ENCODE measurements around the gene MAGI2.

The MAGI2 gene

DNA sequence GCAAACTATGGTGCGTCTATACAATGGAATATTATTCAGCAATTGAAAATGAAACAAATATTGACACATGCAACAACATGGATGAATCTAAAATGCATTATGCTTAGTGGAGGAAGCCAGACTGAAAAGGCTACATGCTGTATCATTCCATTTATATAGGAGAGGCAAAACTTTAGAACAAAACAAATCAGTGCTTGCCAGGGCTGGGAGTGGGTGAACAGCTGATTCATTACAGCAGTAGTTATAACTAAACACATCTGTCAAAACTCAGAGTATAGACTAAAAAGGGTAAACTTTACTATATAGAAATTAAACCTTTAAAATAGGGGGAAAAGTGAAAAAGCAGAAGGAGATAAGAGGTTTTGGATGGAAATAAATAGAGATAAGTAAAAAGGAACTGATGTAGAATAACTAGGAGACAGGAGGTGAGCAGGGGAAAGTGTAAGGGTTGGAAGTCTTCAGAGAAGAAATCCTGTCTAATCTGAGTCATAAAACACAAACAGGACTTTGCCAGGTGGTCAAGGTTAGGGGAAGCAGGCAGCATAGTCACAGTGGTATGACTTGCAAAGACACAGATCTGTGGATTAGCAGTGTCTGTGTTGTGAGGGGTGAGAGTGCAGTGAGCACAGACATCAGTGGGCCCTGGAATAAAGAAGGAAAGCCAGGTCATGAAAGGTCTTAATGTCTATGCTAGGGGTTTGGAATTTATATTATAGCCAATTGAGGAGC lies 1305.1 kb downstream of the MAGI2 start:
- Histone ChIP-seq H3K9me2 (replicated peaks; ENCODE audit: control insufficient read depth, low read length) (no peaks in the 10 kb centered on the region; the same call in 1 of the 2 replicates), H3K4me2 (ENCODE audit: low read length) (no peak overlapping the region), H3K4me1 (ENCODE audit: control insufficient read depth, low read length) (peaks cover 5% of the 10 kb centered on the region; the same call in 1 of the 2 replicates), H3K27ac (ENCODE audit: low read depth, low read length) (no peak overlapping the region), H4K20me1 (ENCODE audit: control insufficient read depth, insufficient read depth, low read depth, low read length) (no peaks in the 10 kb centered on the region), H3F3A (ENCODE audit: control insufficient read depth, insufficient read depth) (no peaks in the 10 kb centered on the region), H3K9me3 (ENCODE audit: control insufficient read depth, insufficient read depth, low read length) (no peaks in the 10 kb centered on the region), H3K4me3 (ENCODE audit: low read length) (no peak overlapping the region), H3K79me2 (ENCODE audit: control insufficient read depth, low read length) (no peaks in the 10 kb centered on the region), H3K27me3 (ENCODE audit: control insufficient read depth, low read length) (0 out of 2 replicates have a peak, but pooled peaks cover 3% of the 10 kb centered on the region), H3K36me3 (ENCODE audit: control insufficient read depth, low read length) (no peaks in the 10 kb centered on the region)
- TF ChIP-seq, protein P1, sequence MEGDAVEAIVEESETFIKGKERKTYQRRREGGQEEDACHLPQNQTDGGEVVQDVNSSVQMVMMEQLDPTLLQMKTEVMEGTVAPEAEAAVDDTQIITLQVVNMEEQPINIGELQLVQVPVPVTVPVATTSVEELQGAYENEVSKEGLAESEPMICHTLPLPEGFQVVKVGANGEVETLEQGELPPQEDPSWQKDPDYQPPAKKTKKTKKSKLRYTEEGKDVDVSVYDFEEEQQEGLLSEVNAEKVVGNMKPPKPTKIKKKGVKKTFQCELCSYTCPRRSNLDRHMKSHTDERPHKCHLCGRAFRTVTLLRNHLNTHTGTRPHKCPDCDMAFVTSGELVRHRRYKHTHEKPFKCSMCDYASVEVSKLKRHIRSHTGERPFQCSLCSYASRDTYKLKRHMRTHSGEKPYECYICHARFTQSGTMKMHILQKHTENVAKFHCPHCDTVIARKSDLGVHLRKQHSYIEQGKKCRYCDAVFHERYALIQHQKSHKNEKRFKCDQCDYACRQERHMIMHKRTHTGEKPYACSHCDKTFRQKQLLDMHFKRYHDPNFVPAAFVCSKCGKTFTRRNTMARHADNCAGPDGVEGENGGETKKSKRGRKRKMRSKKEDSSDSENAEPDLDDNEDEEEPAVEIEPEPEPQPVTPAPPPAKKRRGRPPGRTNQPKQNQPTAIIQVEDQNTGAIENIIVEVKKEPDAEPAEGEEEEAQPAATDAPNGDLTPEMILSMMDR (IDR thresholded peaks at IDR 0.05; ENCODE audit: low read depth, low read length, poor library complexity, severe bottlenecking): no peak
- no peak for TF ChIP-seq EZH2phosphoT487 (IDR thresholded peaks at IDR 0.05; ENCODE audit: borderline replicate concordance, low read length)

DNA sequence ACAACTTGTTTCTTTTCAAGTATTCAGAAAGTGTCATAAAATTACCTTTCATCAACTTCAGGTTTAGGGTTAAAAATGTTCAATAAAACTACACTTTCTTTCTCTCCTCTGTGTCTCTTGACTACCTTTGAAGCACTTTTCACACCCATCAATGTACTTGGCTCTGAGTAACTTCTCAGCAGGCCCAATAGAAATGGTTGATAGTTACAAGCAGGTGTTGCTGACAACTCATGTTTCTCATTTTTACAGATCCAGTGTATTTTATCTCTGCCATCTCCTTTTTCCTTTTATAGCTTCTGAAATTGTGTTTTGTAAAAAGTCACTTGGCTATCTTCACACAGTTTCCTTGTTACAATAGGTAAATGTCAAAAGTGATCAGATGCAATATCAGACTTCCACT lies 1306.9 kb downstream of the MAGI2 start:
- H3K9me3 ChIP-seq (ENCODE audit: control insufficient read depth, insufficient read depth, low read length): no peaks in the 10 kb centered on the region
- H3K9me2 ChIP-seq (replicated peaks; ENCODE audit: control insufficient read depth, low read length): no peaks in the 10 kb centered on the region
- no peak overlapping the region for H3K4me2 ChIP-seq (ENCODE audit: low read length)
- H3K36me3 ChIP-seq (ENCODE audit: control insufficient read depth, low read length): no peaks in the 10 kb centered on the region
- H3K27me3 ChIP-seq (ENCODE audit: control insufficient read depth, low read length): 0 out of 2 replicates have a peak, but pooled peaks cover 3% of the 10 kb centered on the region
- H4K20me1 ChIP-seq (ENCODE audit: control insufficient read depth, insufficient read depth, low read depth, low read length): no peaks in the 10 kb centered on the region
- H3F3A ChIP-seq (ENCODE audit: control insufficient read depth, insufficient read depth): no peaks in the 10 kb centered on the region
- peaks cover 5% of the 10 kb centered on the region; the same call in 1 of the 2 replicates for H3K4me1 ChIP-seq (ENCODE audit: control insufficient read depth, low read length)
- no peak for TF ChIP-seq EZH2phosphoT487 (IDR thresholded peaks at IDR 0.05; ENCODE audit: borderline replicate concordance, low read length)
- TF ChIP-seq, protein P1 (IDR thresholded peaks at IDR 0.05; ENCODE audit: low read depth, low read length, poor library complexity, severe bottlenecking): no peak
- H3K4me3 ChIP-seq (ENCODE audit: low read length): no peak overlapping the region
- no peaks in the 10 kb centered on the region for H3K79me2 ChIP-seq (ENCODE audit: control insufficient read depth, low read length)
- H3K27ac ChIP-seq (ENCODE audit: low read depth, low read length): no peak overlapping the region

DNA sequence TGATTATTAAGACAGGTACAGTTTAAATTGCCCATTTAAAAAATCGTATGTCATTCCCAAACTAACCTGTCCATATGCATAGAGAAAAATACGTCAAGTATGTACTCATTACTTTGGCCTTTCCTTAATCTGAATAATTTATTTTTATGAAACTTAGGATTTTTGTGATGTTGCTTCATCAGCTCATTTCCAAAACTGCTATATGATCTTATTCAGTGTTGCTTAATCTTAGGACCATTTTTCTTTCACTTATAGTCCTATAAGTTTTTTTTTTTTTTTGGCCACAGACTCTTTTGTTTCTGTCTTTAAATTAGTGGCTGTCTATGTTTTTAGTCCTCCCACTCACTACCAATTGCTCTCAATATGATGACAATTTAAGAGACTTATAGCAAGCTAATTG lies 1309.8 kb downstream of the MAGI2 start:
- no peak overlapping the region for H3K4me2 ChIP-seq (ENCODE audit: low read length)
- H3K9me3 ChIP-seq (ENCODE audit: control insufficient read depth, insufficient read depth, low read length): no peaks in the 10 kb centered on the region
- no peak overlapping the region for H3K4me3 ChIP-seq (ENCODE audit: low read length)
- TF ChIP-seq, protein P1 (IDR thresholded peaks at IDR 0.05; ENCODE audit: low read depth, low read length, poor library complexity, severe bottlenecking): no peak
- no peak for TF ChIP-seq EZH2phosphoT487 (IDR thresholded peaks at IDR 0.05; ENCODE audit: borderline replicate concordance, low read length)
- H3K79me2 ChIP-seq (ENCODE audit: control insufficient read depth, low read length): no peaks in the 10 kb centered on the region
- no peak overlapping the region for H3K27ac ChIP-seq (ENCODE audit: low read depth, low read length)
- no peaks in the 10 kb centered on the region for H3K36me3 ChIP-seq (ENCODE audit: control insufficient read depth, low read length)
- no peaks in the 10 kb centered on the region for H4K20me1 ChIP-seq (ENCODE audit: control insufficient read depth, insufficient read depth, low read depth, low read length)
- H3K9me2 ChIP-seq (replicated peaks; ENCODE audit: control insufficient read depth, low read length): no peaks in the 10 kb centered on the region
- peaks cover 5% of the 10 kb centered on the region; the same call in 1 of the 2 replicates for H3K4me1 ChIP-seq (ENCODE audit: control insufficient read depth, low read length)
- H3F3A ChIP-seq (ENCODE audit: control insufficient read depth, insufficient read depth): no peaks in the 10 kb centered on the region
- H3K27me3 ChIP-seq (ENCODE audit: control insufficient read depth, low read length): 0 out of 2 replicates have a peak, but pooled peaks cover 3% of the 10 kb centered on the region
